H1 (cell line): ENCODE measurements around the gene AGRN. TPM values are rescaled to one million over a fixed set of nuclear protein-coding genes. Genes with fewer than 3 reads are reported as not detected.

Experiments used
- CTCF ChIA-PET: fragments of 300-600 bp; sonication (Branson Sonifier 250); formaldehyde crosslinking; loops from one replicate; lab custom pipeline; 2021; ENCODE audit not compliant: partially characterized antibody; lab: Charles Lee
- POLR2A ChIA-PET: fragments of 300-600 bp; sonication (Branson Sonifier 250); formaldehyde crosslinking; loops from one replicate; lab custom pipeline; 2021; ENCODE audit warnings: inconsistent platforms; ENCODE audit not compliant: partially characterized antibody; lab: Charles Lee
- DNase-seq, 2 experiments: peaks; one replicate each; pipeline versions ENCODE4 v3.0.0 to v3.0.0-alpha.2; 2010 to 2022; ENCODE audit warnings: low spot score in 2 of 2, low read depth in 1 of 2, mixed read lengths in 1 of 2
- FAIRE-seq: peaks from 2 replicates; lab custom pipeline; 2011; peaks lifted over from hg19 to GRCh38; lab: Jason Lieb, UNC
- H2AFZ ChIP-seq: 2 replicates; pipeline ENCODE4 v1.8.1; 2012; ENCODE audit warnings: low read length, inconsistent platforms
- H2AK5ac ChIP-seq: 2 replicates; pipeline ENCODE4 v1.6.1; 2013; ENCODE audit warnings: low read depth, low read length
- H2BK120ac ChIP-seq: replicated peaks from 2 replicates; pipeline ENCODE3; 2013; ENCODE audit warnings: low read depth, low read length, inconsistent platforms
- H2BK12ac ChIP-seq: 2 replicates; pipeline ENCODE4 v1.6.1; 2013; ENCODE audit warnings: low read depth, low read length
- H2BK15ac ChIP-seq: 2 replicates; pipeline ENCODE4 v1.6.1; 2013; ENCODE audit warnings: low read length
- H2BK20ac ChIP-seq: 2 replicates; pipeline ENCODE4 v1.6.1; 2013; ENCODE audit warnings: low read length
- H2BK5ac ChIP-seq: 2 replicates; pipeline ENCODE4 v1.6.1; 2013; ENCODE audit warnings: low read depth, low read length
- H3K14ac ChIP-seq: 2 replicates; pipeline ENCODE4 v1.6.1; 2013; ENCODE audit warnings: inconsistent platforms; ENCODE audit not compliant: insufficient read length
- H3K18ac ChIP-seq: 2 replicates; pipeline ENCODE4 v1.6.1; 2013; ENCODE audit warnings: low read length; ENCODE audit errors: extremely low read depth
- H3K23ac ChIP-seq: 2 replicates; pipeline ENCODE4 v1.6.1; 2013; ENCODE audit warnings: inconsistent platforms; ENCODE audit not compliant: insufficient read length
- H3K23me2 ChIP-seq: 2 replicates; pipeline ENCODE4 v1.6.1; 2013; ENCODE audit warnings: low read depth, low read length
- H3K27ac ChIP-seq: 2 replicates; pipeline ENCODE4 v1.6.1; 2011; ENCODE audit warnings: low read depth, low read length, inconsistent platforms
- H3K27me3 ChIP-seq, 4 experiments: replicated peaks in 1 of 4; 1 replicate in 1 of 4; 2 replicates in 3 of 4; pipeline versions ENCODE4 v1.6.1 to v1.8.1; 2011 to 2013; ENCODE audit warnings: low read length in 3 of 4, mild to moderate bottlenecking in 3 of 4, inconsistent platforms in 2 of 4, mixed read lengths in 2 of 4, moderate library complexity in 1 of 4; ENCODE audit not compliant: control insufficient read depth in 3 of 4, insufficient read depth in 3 of 4; ENCODE audit errors: extremely low read depth in 1 of 4
- H3K36me3 ChIP-seq, 4 experiments: 2 replicates each; pipeline versions ENCODE4 v1.6.1 to v1.8.1; 2011 to 2013; ENCODE audit warnings: mild to moderate bottlenecking in 4 of 4, low read length in 3 of 4, moderate library complexity in 2 of 4, control low read depth in 1 of 4, inconsistent platforms in 1 of 4; ENCODE audit not compliant: insufficient read depth in 4 of 4, control insufficient read depth in 2 of 4
- H3K4ac ChIP-seq: replicated peaks from 2 replicates; pipeline ENCODE3; 2013; ENCODE audit warnings: low read length, low read depth, mixed read lengths, inconsistent platforms; ENCODE audit not compliant: insufficient read length
- H3K4me1 ChIP-seq, 4 experiments: replicated peaks in 1 of 4; 1 replicate in 1 of 4; 2 replicates in 3 of 4; pipeline versions ENCODE4 v1.6.1 to v1.8.1; 2011 to 2013; ENCODE audit warnings: low read length in 3 of 4, inconsistent platforms in 2 of 4, mixed read lengths in 1 of 4; ENCODE audit not compliant: insufficient read depth in 4 of 4, control insufficient read depth in 3 of 4
- H3K4me2 ChIP-seq, 2 experiments: 2 replicates each; pipeline versions ENCODE4 v1.6.1 to v1.8.1; 2011 to 2013; ENCODE audit warnings: low read depth in 2 of 2, low read length in 2 of 2, control low read depth in 1 of 2, inconsistent platforms in 1 of 2, mild to moderate bottlenecking in 1 of 2; ENCODE audit not compliant: insufficient read depth in 1 of 2
- H3K4me3 ChIP-seq, 4 experiments: fragments of 200-600, 300-600 bp in 1 of 4; sonication (generic), shearing (Covaris generic), sonication (Bioruptor Twin) in 1 of 4; 2 replicates each; pipeline versions ENCODE4 v1.5.1 to v1.8.1; 2011 to 2016; ENCODE audit warnings: low read length in 4 of 4, low read depth in 3 of 4, control low read depth in 2 of 4, inconsistent platforms in 2 of 4, mild to moderate bottlenecking in 2 of 4, mixed read lengths in 1 of 4, moderate library complexity in 1 of 4; ENCODE audit not compliant: insufficient read depth in 2 of 4; ENCODE audit errors: extremely low read depth in 1 of 4
- H3K56ac ChIP-seq: replicated peaks from 2 replicates; pipeline ENCODE3; 2013; ENCODE audit warnings: low read depth, mild to moderate bottlenecking, mixed read lengths, low read length, inconsistent platforms; ENCODE audit not compliant: insufficient read length
- H3K79me1 ChIP-seq: 2 replicates; pipeline ENCODE4 v1.6.1; 2013; ENCODE audit warnings: low read depth, low read length, control low read depth
- H3K79me2 ChIP-seq, 2 experiments: 2 replicates each; pipeline versions ENCODE4 v1.6.1 to v1.8.1; 2012 to 2013; ENCODE audit warnings: low read length in 2 of 2, mild to moderate bottlenecking in 2 of 2, inconsistent platforms in 1 of 2; ENCODE audit not compliant: insufficient read depth in 2 of 2, control insufficient read depth in 1 of 2
- H3K9ac ChIP-seq, 4 experiments: replicated peaks in 1 of 4; 1 replicate in 1 of 4; 2 replicates in 3 of 4; pipeline versions ENCODE4 v1.6.1 to v1.8.1; 2011 to 2013; ENCODE audit warnings: low read depth in 3 of 4, low read length in 3 of 4, control low read depth in 2 of 4, mild to moderate bottlenecking in 2 of 4, moderate library complexity in 2 of 4, inconsistent platforms in 1 of 4; ENCODE audit errors: extremely low read depth in 1 of 4
- H3K9me3 ChIP-seq, 2 experiments: 2 replicates each; pipeline versions ENCODE4 v1.6.1 to v1.8.1; 2012 to 2013; ENCODE audit warnings: mild to moderate bottlenecking in 2 of 2, moderate library complexity in 2 of 2, control low read depth in 1 of 2, inconsistent platforms in 1 of 2, low read depth in 1 of 2, low read length in 1 of 2, mixed read lengths in 1 of 2; ENCODE audit not compliant: insufficient read depth in 2 of 2
- H4K20me1 ChIP-seq, 2 experiments: replicated peaks in 1 of 2; 2 replicates each; pipeline versions ENCODE3 to v1.8.1; 2011 to 2013; ENCODE audit warnings: inconsistent platforms in 2 of 2, low read length in 2 of 2, mild to moderate bottlenecking in 1 of 2; ENCODE audit not compliant: insufficient read depth in 2 of 2, control insufficient read depth in 1 of 2
- H4K5ac ChIP-seq: 2 replicates; pipeline ENCODE4 v1.6.1; 2013; ENCODE audit warnings: low read length, low read depth, mixed read lengths, inconsistent platforms; ENCODE audit not compliant: insufficient read length
- H4K8ac ChIP-seq: 2 replicates; pipeline ENCODE4 v1.8.0; 2013; ENCODE audit warnings: mild to moderate bottlenecking, moderate library complexity, low read length, inconsistent platforms; ENCODE audit not compliant: insufficient read depth; ENCODE audit errors: extremely low read depth
- H4K91ac ChIP-seq: replicated peaks from 2 replicates; pipeline ENCODE3; 2013; ENCODE audit warnings: low read length, mixed read lengths, inconsistent platforms; ENCODE audit not compliant: insufficient read length
- CREB1 ChIP-seq: IDR thresholded peaks from 2 replicates; pipeline ENCODE4 v1.6.1; 2012; ENCODE audit warnings: inconsistent platforms
- EZH2 ChIP-seq: fragments of 200-600 bp; sonication (generic); IDR thresholded peaks from 2 replicates; pipeline ENCODE4 v1.7.1; 2012; ENCODE audit warnings: low read depth, mild to moderate bottlenecking, moderate library complexity, low read length, inconsistent platforms; ENCODE audit not compliant: severe bottlenecking
- GTF2F1 ChIP-seq: IDR thresholded peaks from 2 replicates; pipeline ENCODE4 v1.6.1; 2012; ENCODE audit warnings: low read depth, low read length, improper control_type of control experiment, borderline replicate concordance
- SIN3A ChIP-seq, 2 experiments: IDR thresholded peaks in 1 of 2; conservative IDR thresholded peaks in 1 of 2; 2 replicates each; pipeline ENCODE4 v1.6.1; 2011 to 2012; ENCODE audit warnings: low read length in 2 of 2, improper control_type of control experiment in 1 of 2, low read depth in 1 of 2, mild to moderate bottlenecking in 1 of 2
- WGBS, 2 experiments: shearing (Covaris generic) in 1 of 2; methylation state at CpG; one replicate each; pipeline versions ENCODE4 v1.1.6 to v1.1.7; 2013 to 2015; ENCODE audit warnings: low lambda C conversion rate in 2 of 2, mixed read lengths in 2 of 2, inconsistent platforms in 1 of 2, low coverage in 1 of 2, missing lambda C conversion rate in 1 of 2; ENCODE audit not compliant: insufficient replicate concordance in 2 of 2, insufficient coverage in 1 of 2, insufficient read length in 1 of 2; ENCODE audit errors: extremely low coverage in 1 of 2, missing lambda C conversion rate in 1 of 2; 5-methylcytosine and 5-hydroxymethylcytosine counted together
- polyA plus RNA-seq, 7 experiments: library from polyadenylated mRNA; depleted of rRNA in 3 of 7; stranded (reverse) in 5 of 7; unstranded in 2 of 7; fragments of >200 nt in 5 of 7; fragments of 200-250 nt in 2 of 7; gene quantifications; 1 replicate in 5 of 7; 2 replicates in 1 of 7; 4 replicates in 1 of 7; pipeline versions ENCODE4 v1.2.1 to v1.2.3, GENCODE V29; 2011 to 2013; ENCODE audit warnings: missing spikeins in 2 of 7, mixed read lengths in 2 of 7
- total RNA-seq: library from RNA; stranded (reverse); fragmentation: NEBNext Ultra II Directional; extraction: Animal tissue kit (Norgen Biotek cat#: 25700); gene quantifications from 2 replicates; pipeline ENCODE4 v1.2.1, GENCODE V29; 2021

AGRN gene
- total and polyA plus RNA-seq, 2 of the 8 experiments (the other 6 are each of a cell fraction or from before 2014, with no cell fraction given), result 52.3 to 155 TPM

DNA sequence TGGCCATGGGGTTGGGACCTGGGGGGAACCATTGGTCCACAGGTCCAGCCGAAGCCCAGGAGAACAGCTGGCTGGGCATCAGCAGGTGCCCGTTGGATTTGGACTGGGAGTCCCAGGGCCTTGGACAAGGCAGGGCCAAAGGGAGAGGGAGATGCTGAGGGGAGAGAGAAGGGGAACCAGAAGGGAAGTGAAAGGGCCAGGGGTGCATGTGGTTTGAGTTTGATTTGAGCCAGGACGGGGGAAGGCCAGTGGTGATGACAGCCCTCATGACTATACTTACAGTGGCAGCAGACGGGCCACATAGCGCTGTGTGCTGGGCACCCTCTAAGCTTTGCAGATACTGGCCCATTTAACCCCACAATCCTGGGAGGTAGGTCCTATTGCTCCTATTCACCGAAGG is 18.8 kb downstream of the AGRN start:
- no peak for TF ChIP-seq CREB1
- TF ChIP-seq SIN3A (conservative IDR thresholded peaks at IDR 0.05 in 1 of 2, IDR thresholded peaks at IDR 0.05 in 1 of 2; ENCODE audit: low read depth in 1 of 2, low read length in 2 of 2), result no peak
- peak; percentile 5 for TF ChIP-seq EZH2
- TF ChIP-seq GTF2F1, result no peak
- no peak overlapping the region for H3K56ac ChIP-seq
- no peak overlapping the region for H3K18ac ChIP-seq
- no peak overlapping the region; a peak in 1 of 4 replicates for H3K4me2 ChIP-seq
- no peak overlapping the region for H3K4me3 ChIP-seq
- no peak overlapping the region for H2BK12ac ChIP-seq
- H4K20me1 ChIP-seq, result peaks cover 53 to 68% of the 10 kb centered on the region in 2 experiments
- no peak overlapping the region for H3K9ac ChIP-seq
- no peaks in the 10 kb centered on the region for H3K9me3 ChIP-seq
- ChIA-PET POLR2A (interaction anchor here (0.5 to 10.9 kb wide), 12 partner anchors 7 to 230 kb away, joined by 3 to 245 read pairs (median 6); partner anchors contain the start of genes AGRN and ISG15), CTCF (interaction anchor here (0.6 to 5.8 kb wide), 10 partner anchors 21 to 212 kb away, joined by 3 to 70 read pairs (median 4); partner anchors contain the start of gene ISG15)
- peaks cover 13% of the 10 kb centered on the region; the same call in 1 of the 2 replicates for H3K23me2 ChIP-seq
- H2AK5ac ChIP-seq, result no peak overlapping the region
- H2BK5ac ChIP-seq, result no peak overlapping the region
- peaks cover 0 to 41% (median 30%) of the 10 kb centered on the region in 4 experiments; a peak in 5 of 7 replicates for H3K27me3 ChIP-seq
- peaks cover 0 to 19% (median 1%) of the 10 kb centered on the region in 4 experiments; a peak in 2 of 8 replicates for H3K36me3 ChIP-seq
- no peak overlapping the region for H2AFZ ChIP-seq
- H2BK20ac ChIP-seq, result no peak overlapping the region
- no peak overlapping the region for H3K27ac ChIP-seq
- no peak overlapping the region for H2BK120ac ChIP-seq
- DNase-seq (no peak), FAIRE-seq (no peak)
- peaks cover 0 to 17% (median 4%) of the 10 kb centered on the region in 4 experiments; a peak in 5 of 7 replicates for H3K4me1 ChIP-seq
- H3K79me1 ChIP-seq, result peaks cover 5% of the 10 kb centered on the region; the same call in 1 of the 2 replicates
- no peak overlapping the region for H4K8ac ChIP-seq
- no peak overlapping the region for H3K14ac ChIP-seq
- no peak overlapping the region for H4K5ac ChIP-seq
- H2BK15ac ChIP-seq, result no peak overlapping the region
- no peaks in the 10 kb centered on the region for H3K79me2 ChIP-seq
- H3K23ac ChIP-seq, result no peak overlapping the region
- no peak overlapping the region for H3K4ac ChIP-seq
- WGBS, 2 experiments, result 82% methylated on average over 5 of the region's 6 CpGs; no CpG with 5 or more reads in 1 of the 2 experiments
- no peak overlapping the region for H4K91ac ChIP-seq
